Osteoblast (primary cell): ENCODE data around the gene NLRP3. TPM values are rescaled to one million over a fixed set of nuclear protein-coding genes. Genes with fewer than 3 reads are reported as not detected.

Experiments used
- DNase-seq: peaks from one replicate; pipeline ENCODE4 v3.0.0; 2011; ENCODE audit warnings: low spot score, mixed read lengths; ENCODE audit not compliant: insufficient read length; ENCODE audit errors: missing footprints
- H2AFZ ChIP-seq: 2 replicates; pipeline ENCODE4 v1.6.0; 2011; ENCODE audit warnings: mild to moderate bottlenecking, low read length
- H3K27ac ChIP-seq: 2 replicates; pipeline ENCODE4 v1.5.1; 2011; ENCODE audit warnings: mild to moderate bottlenecking, low read depth, low read length, moderate library complexity
- H3K27me3 ChIP-seq: 2 replicates; pipeline ENCODE4 v1.6.0; 2012; ENCODE audit warnings: mild to moderate bottlenecking, control low read depth, inconsistent platforms, low read length, moderate library complexity; ENCODE audit not compliant: insufficient read depth
- H3K36me3 ChIP-seq: 2 replicates; pipeline ENCODE4 v1.5.1; 2011; ENCODE audit warnings: mild to moderate bottlenecking, low read length, control low read depth, moderate library complexity; ENCODE audit not compliant: insufficient read depth
- H3K4me1 ChIP-seq: 2 replicates; pipeline ENCODE4 v1.5.1; 2011; ENCODE audit warnings: mild to moderate bottlenecking, low read length, control low read depth, moderate library complexity; ENCODE audit not compliant: insufficient read depth
- H3K4me2 ChIP-seq: 2 replicates; pipeline ENCODE4 v1.6.0; 2011; ENCODE audit warnings: mild to moderate bottlenecking, low read length; ENCODE audit not compliant: insufficient read depth
- H3K4me3 ChIP-seq: fragments of 200-600 bp; sonication (generic); 3 replicates; pipeline ENCODE4 v1.5.1; 2012; ENCODE audit warnings: mild to moderate bottlenecking, low read length, inconsistent platforms; ENCODE audit not compliant: insufficient read depth
- H3K79me2 ChIP-seq: 2 replicates; pipeline ENCODE4 v1.6.0; 2012; ENCODE audit warnings: mild to moderate bottlenecking, low read length, control low read depth, inconsistent platforms; ENCODE audit not compliant: insufficient read depth
- H3K9me3 ChIP-seq: 2 replicates; pipeline ENCODE4 v1.5.1; 2011; ENCODE audit warnings: low read depth, low read length, control low read depth
- H4K20me1 ChIP-seq: 2 replicates; pipeline ENCODE4 v1.6.0; 2012; ENCODE audit warnings: mild to moderate bottlenecking, low read length, control low read depth; ENCODE audit not compliant: insufficient read depth
- CTCF ChIP-seq: IDR thresholded peaks from 2 replicates; pipeline ENCODE4 v1.5.1; 2011; ENCODE audit warnings: mild to moderate bottlenecking, low read depth, low read length, moderate library complexity; ENCODE audit errors: extremely low read depth
- total RNA-seq: library from RNA; depleted of rRNA; stranded (reverse); fragments of >200 nt; gene quantifications from 2 replicates; pipeline ENCODE4 v1.2.3, GENCODE V29; 2012

Gene NLRP3
- total RNA-seq, 1 donor = 0.36 TPM

- H3K79me2 ChIP-seq = no peaks in the 10 kb centered on the region
- H3K9me3 ChIP-seq = no peaks in the 10 kb centered on the region
- no peak overlapping the region for H3K4me2 ChIP-seq
- H3K27ac ChIP-seq = no peak overlapping the region
- H3K4me3 ChIP-seq = no peak overlapping the region
- no peak for DNase-seq
- no peak overlapping the region for H2AFZ ChIP-seq
- no peaks in the 10 kb centered on the region for H3K27me3 ChIP-seq
- H4K20me1 ChIP-seq = no peaks in the 10 kb centered on the region
- no peaks in the 10 kb centered on the region for H3K36me3 ChIP-seq
- H3K4me1 ChIP-seq = no peaks in the 10 kb centered on the region
- TF ChIP-seq CTCF = no peak
Measured at GRCh38 chr1:247400685-247401084, 15.3 kb upstream of the NLRP3 start.

- Histone ChIP-seq H3K4me2 (no peak overlapping the region), H3K4me3 (no peak overlapping the region), H3K27me3 (no peaks in the 10 kb centered on the region), H3K27ac (no peak overlapping the region), H3K4me1 (no peaks in the 10 kb centered on the region), H2AFZ (no peak overlapping the region), H3K36me3 (no peaks in the 10 kb centered on the region), H3K79me2 (no peaks in the 10 kb centered on the region), H4K20me1 (no peaks in the 10 kb centered on the region), H3K9me3 (no peaks in the 10 kb centered on the region)
- TF ChIP-seq CTCF = no peak
- no peak for DNase-seq
Measured at GRCh38 chr1:247401310-247402119, 14.5 kb upstream of the NLRP3 start.

GRCh38 chr1:247402120-247402675, 13.8 kb upstream of the NLRP3 start:
- no peak for TF ChIP-seq CTCF

GRCh38 chr1:247406014-247406656, 9.8 kb upstream of the NLRP3 start:
- no peak for DNase-seq
- Histone ChIP-seq H3K9me3 (no peaks in the 10 kb centered on the region), H2AFZ (no peak overlapping the region), H3K27ac (no peak overlapping the region), H3K36me3 (no peaks in the 10 kb centered on the region), H3K79me2 (no peaks in the 10 kb centered on the region), H3K4me2 (no peak overlapping the region), H4K20me1 (no peaks in the 10 kb centered on the region), H3K4me1 (no peaks in the 10 kb centered on the region), H3K27me3 (no peaks in the 10 kb centered on the region), H3K4me3 (no peak overlapping the region)
- no peak for TF ChIP-seq CTCF

More at GRCh38 chr1:247402120-247402675, 13.8 kb upstream of the NLRP3 start:
- Histone ChIP-seq H3K27me3 (no peaks in the 10 kb centered on the region), H2AFZ (no peak overlapping the region), H3K79me2 (no peaks in the 10 kb centered on the region), H4K20me1 (no peaks in the 10 kb centered on the region), H3K4me3 (no peak overlapping the region), H3K27ac (no peak overlapping the region), H3K36me3 (no peaks in the 10 kb centered on the region), H3K4me2 (no peak overlapping the region), H3K9me3 (no peaks in the 10 kb centered on the region), H3K4me1 (no peaks in the 10 kb centered on the region)
- DNase-seq = no peak
